Measurements from ENCODE around the gene RHCE.
"Not testable (repeated sequence)": the region's sequence is repeated elsewhere in the genome, so short reads cannot be mapped to it uniquely, and the experiment has no call there.

Gene RHCE

GRCh38 chr1:25397549-25397948 lies 23.1 kb downstream of the RHCE start:
- not testable (repeated sequence) for DNase-seq

GRCh38 chr1:25392841-25393240 lies 27.8 kb downstream of the RHCE start:
- peak; percentile 12 for DNase-seq

DNA sequence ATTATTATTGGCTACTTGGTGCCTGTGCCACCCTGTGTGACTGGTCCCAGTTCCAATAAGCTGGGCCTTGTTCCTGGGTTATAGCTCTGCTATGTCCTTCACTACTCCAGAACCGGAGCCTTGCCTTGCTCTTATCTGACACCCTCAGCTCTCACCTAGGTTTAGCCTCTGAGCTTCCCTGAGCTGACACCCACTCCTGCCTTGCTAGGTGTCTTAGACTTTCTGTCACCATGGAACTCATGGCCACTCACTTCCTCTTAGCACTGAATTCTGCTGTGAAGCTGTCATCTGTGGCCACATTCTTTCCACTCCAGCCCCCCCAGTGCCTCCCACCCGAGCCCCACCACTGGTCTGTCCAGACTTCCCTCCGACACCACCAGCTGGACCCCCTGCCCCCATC lies 30.9 kb downstream of the RHCE start:
- DNase-seq: not testable (repeated sequence)

- not testable (repeated sequence) for DNase-seq
Measured at GRCh38 chr1:25388691-25389090, 31.9 kb downstream of the RHCE start.

GRCh38 chr1:25387096-25387495 lies 33.5 kb downstream of the RHCE start:
- not testable (repeated sequence) for DNase-seq

DNA sequence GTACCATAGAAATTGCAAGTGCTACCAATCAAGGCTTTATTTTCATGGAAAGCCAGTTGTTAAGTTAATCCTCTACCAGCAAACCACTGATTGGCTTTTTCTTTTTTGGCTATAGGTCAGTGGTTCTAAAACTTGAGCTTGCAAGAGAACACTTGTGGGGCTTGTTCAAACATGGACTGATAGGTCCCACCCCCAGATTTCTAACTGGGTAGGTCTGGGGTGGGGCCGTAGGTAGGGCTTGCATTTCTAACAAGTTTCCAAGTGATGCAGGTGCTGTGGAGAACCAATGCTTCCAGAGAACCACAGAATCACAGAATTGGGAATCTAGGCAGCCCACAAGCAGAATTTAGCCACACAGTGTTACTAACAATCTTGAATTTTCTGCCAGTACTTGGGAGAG lies 36.8 kb downstream of the RHCE start:
- DNase-seq: not testable (repeated sequence)

DNA sequence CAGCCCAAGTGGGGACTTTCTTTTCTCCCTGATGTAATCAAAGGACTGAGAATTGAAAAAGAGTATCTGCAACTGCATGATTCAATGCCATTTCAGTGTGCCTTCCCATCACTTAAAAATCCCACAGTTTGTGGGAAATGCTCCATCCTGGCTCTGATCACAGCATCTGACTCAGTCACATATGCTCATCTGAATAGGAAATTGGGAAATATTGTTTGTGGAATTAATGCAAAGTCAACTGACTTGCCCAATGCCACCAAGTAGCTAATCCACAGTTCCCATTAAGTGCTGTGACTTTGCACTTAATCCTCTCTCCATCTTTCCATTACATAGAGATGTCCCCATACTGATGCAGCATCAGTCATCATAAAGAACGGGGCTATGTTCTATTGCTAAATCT lies 37.5 kb downstream of the RHCE start:
- DNase-seq: peak; percentile 83

GRCh38 chr1:25382543-25382942 lies 38.1 kb downstream of the RHCE start:
- peak; percentile 34 for DNase-seq

DNA sequence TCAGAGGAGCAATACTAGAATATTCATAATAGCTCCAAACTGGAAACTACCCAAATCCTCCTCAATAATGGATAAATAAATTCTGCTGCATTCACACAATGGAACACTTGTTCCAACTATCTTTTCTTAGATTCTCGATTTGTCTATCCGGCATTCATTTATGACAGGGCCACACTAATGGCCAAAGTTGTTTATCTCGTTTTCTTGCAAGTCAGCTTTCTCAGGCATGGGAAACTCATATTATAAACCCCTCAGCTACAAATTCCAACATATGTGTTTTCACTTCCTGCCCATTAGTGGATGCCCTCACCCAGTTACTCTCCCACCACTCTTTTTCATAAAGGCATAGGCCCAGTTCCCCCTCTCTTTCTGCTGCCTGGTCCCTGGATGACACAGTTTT lies 42.3 kb downstream of the RHCE start:
- DNase-seq: not testable (repeated sequence)

- DNase-seq: peak; percentile 92
Measured at GRCh38 chr1:25371757-25372156, 48.9 kb downstream of the RHCE start.

GRCh38 chr1:25369691-25370271 lies 50.8 kb downstream of the RHCE start:
- not testable (repeated sequence) for DNase-seq

GRCh38 chr1:25369241-25369640 lies 51.4 kb downstream of the RHCE start:
- DNase-seq: no peak

DNA sequence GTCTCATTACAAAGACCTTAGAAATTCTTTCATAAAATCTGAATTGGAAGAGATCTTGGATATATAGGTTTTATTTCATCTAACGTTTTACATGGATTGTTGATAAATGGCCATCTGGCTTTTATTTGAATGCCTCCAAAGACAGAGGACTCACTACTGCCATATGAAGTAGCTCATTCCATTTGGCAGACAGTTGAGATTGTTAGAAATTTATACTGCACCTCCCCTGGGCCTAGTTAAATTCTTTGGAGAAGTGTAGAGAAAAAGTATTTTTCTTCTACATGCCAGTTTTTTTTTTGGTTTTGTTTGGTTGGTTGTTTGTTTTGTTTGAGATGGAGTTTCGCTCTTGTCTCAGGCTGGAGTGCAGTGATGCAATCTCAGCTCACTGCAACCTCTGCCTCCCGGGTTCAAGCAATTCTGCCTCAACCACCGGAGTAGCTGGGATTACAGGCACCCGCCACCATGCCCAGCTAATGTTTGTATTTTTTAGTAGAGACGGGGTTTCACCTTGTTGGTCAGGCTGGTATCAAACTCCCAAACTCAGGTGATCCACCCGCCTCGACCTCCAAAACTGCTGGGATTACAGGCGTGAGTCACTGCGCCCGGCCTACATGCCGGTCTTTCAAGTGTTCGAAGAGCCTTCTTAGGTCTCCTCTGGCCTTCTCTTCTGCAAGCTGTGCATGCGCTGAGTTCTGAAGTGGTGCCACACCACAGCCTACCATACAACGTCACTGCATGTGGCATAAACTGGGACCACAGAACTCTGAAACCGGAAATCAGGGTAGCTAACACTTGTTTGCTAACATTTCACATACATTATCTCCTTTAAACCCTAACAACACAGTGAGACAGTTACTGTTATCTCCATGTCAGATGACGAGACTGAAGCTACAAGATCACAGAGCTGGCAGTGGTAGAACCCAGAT lies 57.7 kb downstream of the RHCE start:
- DNase-seq: not testable (repeated sequence)

- DNase-seq: peak; percentile 14
Measured at GRCh38 chr1:25361901-25362300, 58.7 kb downstream of the RHCE start.

DNA sequence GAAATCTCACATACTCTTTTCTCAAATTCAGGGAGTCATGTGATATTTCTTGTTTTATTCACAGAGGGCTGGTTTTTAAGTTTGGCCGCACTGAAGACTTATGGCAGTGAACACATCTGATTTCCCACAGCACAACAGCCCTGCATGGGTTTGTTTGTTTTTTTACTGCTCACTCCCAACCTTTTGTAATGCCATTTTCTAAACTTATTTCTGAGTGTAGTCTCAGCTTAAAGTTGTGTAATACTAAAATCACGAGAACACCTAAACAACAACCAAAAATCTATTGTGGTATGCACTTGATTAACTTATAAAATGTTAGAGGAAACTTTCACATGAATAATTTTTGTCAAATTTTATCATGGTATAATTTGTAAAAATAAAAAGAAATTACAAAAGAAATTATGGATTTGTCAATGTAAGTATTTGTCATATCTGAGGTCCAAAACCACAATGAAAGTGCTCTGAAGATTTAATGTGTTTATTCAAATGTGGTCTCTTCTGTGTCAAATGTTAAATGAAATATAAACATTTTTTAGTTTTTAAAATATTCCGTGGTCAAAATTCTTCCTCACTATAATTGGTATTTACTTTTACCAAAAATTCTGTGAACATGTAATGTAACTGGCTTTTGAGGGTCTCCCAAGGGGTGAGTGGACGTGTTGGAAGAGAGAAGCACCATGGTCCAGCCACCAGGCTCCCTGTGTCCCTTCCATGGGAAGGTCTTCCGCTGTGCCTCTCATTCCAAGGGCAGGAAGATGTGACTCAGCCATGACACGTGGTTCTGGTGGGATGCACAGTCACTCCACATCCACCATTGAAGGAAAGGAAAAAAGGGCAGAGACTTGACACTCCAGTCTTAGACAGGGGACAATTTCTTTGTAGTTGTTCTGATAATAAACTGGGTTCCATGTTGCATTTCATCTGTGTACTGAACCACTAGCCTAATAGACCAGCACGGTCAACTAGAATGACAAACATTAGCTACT lies 59.7 kb downstream of the RHCE start:
- DNase-seq: peak; percentile 91

DNA sequence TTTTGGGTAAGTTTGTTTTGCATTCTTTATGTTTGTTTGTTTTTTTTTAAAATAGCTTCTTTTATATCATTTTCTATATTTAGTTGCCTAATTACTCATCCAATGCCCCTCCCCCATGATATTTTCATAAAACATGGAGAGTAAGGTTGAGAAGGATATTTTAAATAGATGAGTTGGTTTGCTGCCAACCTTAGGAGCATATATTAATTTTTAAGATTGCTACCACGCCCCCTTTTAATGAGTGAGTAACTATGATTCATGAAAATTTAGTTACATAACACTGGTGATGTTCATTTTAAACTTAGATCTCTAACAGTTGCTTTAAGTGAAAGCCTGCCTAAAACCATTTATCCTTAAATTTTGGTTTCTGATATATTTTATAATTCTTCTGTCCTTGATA lies 63.8 kb downstream of the RHCE start:
- DNase-seq: peak; percentile 54

DNA sequence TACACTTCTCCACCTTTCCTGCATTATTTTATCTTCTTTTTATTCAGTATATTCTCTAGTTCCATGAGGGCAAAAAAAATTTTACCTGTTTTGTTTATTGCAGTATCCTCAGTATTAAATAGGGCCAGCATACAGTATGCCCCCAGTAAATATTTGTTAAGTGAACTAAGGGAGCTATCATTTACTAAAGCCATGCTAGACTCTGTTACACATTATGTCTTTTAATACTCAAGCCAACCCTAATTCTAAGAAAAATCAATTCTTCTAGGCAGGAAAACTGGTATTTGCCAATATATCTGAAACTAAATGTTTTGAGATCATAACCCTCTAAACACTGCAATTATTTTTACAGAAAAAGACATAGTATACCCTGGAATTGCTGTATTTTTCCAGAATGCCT lies 64.2 kb downstream of the RHCE start:
- DNase-seq: no peak

DNA sequence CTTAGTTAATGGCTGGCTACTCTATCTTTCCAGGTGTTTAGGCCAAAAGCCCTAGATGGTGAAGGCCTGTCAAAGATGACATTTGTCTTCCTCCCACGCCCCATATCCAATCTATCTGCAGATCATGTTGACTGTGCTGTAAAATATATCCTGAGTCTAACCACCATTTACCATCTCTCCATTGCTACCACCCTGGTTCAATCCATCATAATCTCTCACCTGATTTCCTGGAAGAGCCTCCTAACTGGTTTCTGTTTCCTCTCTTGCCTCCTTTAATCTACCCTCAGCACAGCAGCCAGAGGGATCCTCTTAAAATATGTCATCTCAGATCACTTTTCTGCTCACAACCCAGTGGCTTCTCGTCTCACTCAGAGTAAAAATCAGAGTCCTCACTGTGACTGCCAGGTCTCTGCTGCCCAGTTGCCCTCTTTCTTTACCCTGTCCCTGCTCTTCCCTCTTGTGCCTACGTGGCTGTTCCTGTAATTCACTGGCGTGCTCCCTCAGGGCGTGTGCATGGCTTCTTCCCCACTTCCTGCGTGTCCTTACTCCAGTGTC lies 64.7 kb downstream of the RHCE start:
- no peak for DNase-seq

GRCh38 chr1:25349606-25350005 lies 71.0 kb downstream of the RHCE start:
- DNase-seq: no peak

DNA sequence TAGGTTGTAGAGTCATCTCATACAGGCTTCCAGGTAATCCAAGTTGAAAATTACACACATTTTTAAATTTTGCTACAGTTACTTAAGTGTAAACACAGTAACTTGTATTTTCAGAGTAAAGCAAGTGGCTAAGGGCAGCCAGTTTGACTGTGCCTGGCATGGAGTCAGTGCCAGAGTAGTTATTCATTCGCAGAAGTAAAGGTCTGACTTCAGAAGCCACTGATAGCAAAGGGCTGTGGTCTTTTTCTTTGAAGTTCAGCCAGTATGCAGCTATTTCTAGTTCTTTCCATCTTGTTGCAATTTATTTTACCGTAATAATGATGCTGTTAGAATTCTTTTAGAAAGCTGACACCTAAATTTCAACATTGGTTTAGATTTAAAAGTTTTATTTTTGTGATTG lies 73.1 kb downstream of the RHCE start:
- no peak for DNase-seq

DNA sequence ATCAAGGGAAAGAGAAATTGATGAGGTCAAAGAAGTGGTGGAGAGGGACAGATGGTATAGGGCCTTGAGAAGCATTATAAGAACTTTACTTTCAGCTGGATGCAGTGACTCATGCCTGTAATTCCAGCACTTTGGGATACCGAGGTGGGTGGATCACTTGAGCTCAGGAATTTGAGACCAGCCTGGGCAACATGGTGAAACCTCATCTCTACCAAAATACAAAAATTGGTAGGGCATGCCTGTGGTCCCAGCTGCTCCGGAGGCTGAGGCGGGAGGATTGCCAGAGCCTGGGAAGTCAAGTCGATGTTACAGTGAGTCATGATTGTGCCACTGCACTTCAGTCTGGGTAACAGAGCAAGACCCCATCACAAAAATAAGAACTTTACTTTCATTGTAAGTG lies 76.8 kb downstream of the RHCE start:
- peak; percentile 96 for DNase-seq

DNA sequence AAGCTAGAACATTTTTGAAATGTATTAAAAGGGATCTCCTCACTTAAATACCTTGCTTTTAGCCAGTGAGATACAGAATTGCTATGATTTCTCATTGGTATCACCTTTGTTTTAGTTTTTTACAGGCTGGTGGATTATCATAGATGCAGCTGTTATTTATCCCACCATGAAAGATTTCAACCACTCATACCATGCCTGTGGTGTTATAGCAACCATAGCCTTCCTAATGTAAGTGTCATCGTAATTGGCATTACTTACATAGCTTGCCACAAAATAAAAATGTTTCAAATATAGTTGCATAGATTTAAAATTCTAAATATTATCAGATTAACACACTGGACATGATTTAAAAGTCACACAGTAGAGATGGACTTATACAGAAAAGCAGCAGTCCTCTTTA lies 77.8 kb downstream of the RHCE start:
- no peak for DNase-seq

- DNase-seq: no peak
Measured at GRCh38 chr1:25341746-25342145, 78.9 kb downstream of the RHCE start.

All from fibroblast of skin of scalp (primary cell).